ENCODE data around the gene CXCL13.

- TF ChIP-seq, protein P1, sequence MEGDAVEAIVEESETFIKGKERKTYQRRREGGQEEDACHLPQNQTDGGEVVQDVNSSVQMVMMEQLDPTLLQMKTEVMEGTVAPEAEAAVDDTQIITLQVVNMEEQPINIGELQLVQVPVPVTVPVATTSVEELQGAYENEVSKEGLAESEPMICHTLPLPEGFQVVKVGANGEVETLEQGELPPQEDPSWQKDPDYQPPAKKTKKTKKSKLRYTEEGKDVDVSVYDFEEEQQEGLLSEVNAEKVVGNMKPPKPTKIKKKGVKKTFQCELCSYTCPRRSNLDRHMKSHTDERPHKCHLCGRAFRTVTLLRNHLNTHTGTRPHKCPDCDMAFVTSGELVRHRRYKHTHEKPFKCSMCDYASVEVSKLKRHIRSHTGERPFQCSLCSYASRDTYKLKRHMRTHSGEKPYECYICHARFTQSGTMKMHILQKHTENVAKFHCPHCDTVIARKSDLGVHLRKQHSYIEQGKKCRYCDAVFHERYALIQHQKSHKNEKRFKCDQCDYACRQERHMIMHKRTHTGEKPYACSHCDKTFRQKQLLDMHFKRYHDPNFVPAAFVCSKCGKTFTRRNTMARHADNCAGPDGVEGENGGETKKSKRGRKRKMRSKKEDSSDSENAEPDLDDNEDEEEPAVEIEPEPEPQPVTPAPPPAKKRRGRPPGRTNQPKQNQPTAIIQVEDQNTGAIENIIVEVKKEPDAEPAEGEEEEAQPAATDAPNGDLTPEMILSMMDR (IDR thresholded peaks at IDR 0.05), result no peak
- no peak for TF ChIP-seq ZFX (IDR thresholded peaks at IDR 0.05; ENCODE audit: borderline replicate concordance)
Observed at GRCh38 chr4:77582711-77583110, 22.9 kb upstream of the CXCL13 start.

All from 22Rv1 (cell line).